Measurements from ENCODE around the gene PSME2.
A peak's percentile ranks its signal among the peaks of the same experiment; 100 is the strongest.

PSME2 gene

DNA sequence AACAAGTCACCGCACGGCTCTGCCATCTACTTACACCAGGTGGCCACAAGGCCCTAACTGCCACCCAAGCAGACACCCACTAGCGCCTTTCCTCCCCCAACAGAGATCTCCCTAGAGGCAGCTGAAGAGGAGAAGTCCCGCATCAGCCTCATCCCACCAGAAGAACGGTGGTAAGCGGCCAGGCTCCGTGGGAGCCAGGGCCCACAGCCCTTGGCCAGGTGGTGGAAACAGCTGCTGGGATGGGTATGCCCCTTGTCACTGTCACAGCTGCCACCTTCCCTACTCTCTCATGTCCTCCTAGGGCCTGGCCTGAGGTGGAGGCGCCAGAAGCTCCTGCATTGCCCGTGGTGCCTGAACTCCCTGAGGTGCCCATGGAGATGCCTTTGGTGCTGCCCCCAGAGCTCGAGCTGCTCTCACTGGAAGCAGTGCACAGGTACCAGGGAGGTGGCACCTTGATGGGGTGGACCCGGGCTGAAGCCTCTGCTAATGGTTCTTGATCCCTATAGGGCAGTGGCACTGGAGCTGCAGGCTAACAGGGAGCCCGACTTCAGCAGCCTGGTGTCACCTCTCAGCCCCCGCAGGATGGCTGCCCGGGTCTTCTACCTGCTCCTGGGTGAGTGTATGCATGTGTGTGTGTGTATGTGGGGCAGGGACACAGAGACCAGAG is 33.0 kb upstream of the PSME2 start:
- no peak for DNase-seq (ENCODE audit: low read depth)
- H3K4me3 ChIP-seq (ENCODE audit: low read length), result no peak overlapping the region

DNA sequence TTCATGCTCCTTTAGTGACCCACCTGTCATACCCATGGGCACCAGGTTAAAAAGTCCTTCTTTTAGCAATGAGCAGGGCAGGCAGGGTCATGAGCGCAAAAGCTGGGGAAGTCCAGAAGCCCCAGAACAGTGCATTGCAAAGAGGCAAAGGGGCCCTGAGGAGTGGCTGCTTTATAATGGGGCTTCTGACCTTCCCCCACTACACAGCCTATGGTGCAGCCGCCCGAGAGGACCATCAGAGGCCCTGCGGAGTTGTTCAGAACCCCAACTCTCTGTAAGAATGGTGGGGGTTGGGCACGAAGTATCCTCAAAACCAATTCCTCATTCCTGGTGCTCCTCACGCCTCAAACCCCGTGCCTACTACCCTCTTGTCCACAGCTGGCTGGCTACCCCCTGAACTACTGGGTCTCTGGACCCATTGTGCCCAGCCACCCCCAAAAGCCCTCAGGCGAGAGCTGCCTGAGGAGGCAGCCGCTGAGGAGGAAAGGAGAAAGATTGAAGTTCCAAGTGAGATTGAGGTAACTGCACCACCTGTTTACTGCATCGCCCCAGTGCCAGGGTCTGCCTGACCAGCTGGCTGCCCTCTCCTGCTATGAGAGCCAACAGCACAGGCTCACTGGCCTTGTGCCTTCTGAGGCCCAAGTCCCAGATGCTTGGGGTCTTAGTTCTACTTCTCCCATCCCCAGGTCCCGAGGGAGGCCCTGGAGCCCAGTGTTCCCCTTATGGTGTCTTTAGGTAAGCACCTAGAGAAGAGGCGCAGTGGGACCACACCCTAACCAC is 32.2 kb upstream of the PSME2 start:
- DNase-seq (ENCODE audit: low read depth), result no peak
- H3K4me3 ChIP-seq (ENCODE audit: low read length), result no peak overlapping the region
- TF ChIP-seq, protein P1, sequence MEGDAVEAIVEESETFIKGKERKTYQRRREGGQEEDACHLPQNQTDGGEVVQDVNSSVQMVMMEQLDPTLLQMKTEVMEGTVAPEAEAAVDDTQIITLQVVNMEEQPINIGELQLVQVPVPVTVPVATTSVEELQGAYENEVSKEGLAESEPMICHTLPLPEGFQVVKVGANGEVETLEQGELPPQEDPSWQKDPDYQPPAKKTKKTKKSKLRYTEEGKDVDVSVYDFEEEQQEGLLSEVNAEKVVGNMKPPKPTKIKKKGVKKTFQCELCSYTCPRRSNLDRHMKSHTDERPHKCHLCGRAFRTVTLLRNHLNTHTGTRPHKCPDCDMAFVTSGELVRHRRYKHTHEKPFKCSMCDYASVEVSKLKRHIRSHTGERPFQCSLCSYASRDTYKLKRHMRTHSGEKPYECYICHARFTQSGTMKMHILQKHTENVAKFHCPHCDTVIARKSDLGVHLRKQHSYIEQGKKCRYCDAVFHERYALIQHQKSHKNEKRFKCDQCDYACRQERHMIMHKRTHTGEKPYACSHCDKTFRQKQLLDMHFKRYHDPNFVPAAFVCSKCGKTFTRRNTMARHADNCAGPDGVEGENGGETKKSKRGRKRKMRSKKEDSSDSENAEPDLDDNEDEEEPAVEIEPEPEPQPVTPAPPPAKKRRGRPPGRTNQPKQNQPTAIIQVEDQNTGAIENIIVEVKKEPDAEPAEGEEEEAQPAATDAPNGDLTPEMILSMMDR (conservative IDR thresholded peaks at IDR 0.05; ENCODE audit: low read depth, low read length), result no peak

More for the DNA sequence above, 33.0 kb upstream of the PSME2 start:
- TF ChIP-seq, protein P1 (conservative IDR thresholded peaks at IDR 0.05; ENCODE audit: low read depth, low read length), result no peak

DNA sequence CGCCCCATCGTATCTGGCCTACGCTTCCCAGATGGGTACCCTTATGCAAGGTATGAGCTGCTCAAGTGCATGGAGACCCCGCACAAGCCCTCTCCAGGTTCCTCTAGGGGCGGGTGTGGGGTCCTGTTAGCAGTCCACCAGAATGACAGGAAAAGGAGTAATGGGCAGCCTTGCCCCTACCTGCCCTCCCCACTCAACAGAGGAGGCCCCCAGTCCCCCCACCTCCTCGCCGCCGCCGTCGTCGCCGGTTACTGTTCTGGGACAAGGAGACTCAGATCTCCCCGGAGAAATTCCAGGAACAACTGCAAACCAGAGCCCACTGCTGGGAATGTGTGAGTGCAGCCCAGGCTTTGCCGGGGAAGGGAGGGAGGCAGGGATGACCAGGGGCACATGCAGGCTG is 31.5 kb upstream of the PSME2 start:
- no peak for DNase-seq (ENCODE audit: low read depth)
- TF ChIP-seq, protein P1 (conservative IDR thresholded peaks at IDR 0.05; ENCODE audit: low read depth, low read length), result no peak
- no peak overlapping the region for H3K4me3 ChIP-seq (ENCODE audit: low read length)

DNA sequence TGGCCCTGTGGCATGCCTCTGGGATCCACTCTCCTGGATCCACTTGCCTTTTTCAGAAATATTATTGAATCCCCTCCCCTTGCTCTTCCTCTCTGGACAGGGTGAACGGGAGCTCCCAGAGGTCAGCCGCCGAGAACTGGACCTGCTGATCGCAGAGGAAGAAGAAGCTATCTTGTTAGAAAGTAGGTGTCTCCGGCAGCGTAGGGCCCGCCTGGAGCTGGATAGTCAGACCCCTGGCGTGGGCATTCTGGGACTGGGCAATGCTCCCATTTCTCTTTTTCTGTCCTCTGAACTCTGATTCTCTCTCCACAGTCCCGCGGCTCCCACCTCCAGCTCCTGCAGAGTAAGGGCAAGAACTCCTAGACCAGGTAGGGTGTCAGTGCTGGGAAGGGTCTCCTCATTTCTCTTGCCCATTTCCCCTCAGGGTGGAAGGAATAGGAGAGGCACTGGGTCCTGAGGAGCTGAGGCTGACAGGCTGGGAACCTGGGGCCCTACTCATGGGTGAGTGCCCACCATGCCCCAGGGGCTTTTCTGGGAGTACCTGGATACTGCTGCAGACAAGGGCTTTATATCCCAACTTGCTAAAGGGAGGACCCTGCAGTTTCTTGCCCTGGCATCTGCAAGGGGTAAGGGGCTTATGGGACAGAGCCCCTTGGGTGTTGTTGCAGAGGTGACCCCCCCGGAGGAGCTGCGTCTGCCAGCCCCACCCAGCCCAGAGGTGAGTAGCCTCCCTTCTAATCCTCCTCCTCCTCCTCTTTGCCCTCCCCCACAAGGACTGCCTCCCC is 30.8 kb upstream of the PSME2 start:
- no peak overlapping the region for H3K4me3 ChIP-seq (ENCODE audit: low read length)
- DNase-seq (ENCODE audit: low read depth), result no peak
- TF ChIP-seq, protein P1 (conservative IDR thresholded peaks at IDR 0.05; ENCODE audit: low read depth, low read length), result no peak

DNA sequence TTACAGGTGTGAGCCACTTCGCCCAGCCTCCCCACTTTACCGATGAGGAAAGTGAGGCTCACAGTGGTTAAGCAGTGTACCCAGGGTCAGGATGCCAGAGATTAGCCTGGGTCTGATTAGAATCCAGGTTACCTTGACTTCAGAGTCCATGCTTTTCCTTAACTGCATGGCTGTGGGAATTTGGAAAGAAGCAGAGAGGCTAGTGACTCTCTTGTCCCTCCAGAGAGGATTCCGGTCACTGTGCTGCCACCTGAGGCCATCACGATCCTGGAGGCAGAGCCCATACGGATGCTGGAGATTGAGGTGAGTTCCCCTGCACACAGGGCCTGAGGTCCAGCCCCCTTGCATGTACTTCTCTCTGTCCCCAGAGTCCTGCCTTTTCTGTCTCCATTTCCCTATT is 30.2 kb upstream of the PSME2 start:
- H3K4me3 ChIP-seq (ENCODE audit: low read length), result no peak overlapping the region
- TF ChIP-seq, protein P1 (conservative IDR thresholded peaks at IDR 0.05; ENCODE audit: low read depth, low read length), result no peak
- DNase-seq (ENCODE audit: low read depth), result no peak

DNA sequence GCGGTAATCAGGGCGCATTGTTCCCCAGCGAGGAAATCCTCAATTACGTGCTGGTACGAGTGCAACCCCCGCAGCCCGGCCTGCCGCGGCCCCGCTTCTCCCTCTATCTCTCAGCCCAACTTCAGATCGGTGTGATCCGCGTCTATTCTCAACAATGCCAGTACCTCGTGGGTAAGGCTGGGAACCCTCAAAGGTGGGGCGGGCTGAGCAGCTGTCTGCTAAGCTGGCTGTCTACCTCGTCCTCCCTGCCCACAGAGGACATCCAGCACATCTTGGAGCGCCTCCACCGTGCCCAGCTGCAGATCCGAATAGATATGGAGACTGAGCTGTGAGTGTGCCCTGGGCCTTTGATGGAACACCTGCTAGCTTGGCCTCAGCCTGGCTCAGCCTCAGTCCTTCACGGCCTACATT is 26.5 kb upstream of the PSME2 start:
- no peak for DNase-seq (ENCODE audit: low read depth)
- H3K4me3 ChIP-seq (ENCODE audit: low read length), result peak overlapping the region; percentile 96
- TF ChIP-seq, protein P1 (conservative IDR thresholded peaks at IDR 0.05; ENCODE audit: low read depth, low read length), result no peak
